Mesenteric fat pad (tissue), 1 donor: ENCODE measurements around the gene NEURL1B. TPM values are rescaled to one million over a fixed set of nuclear protein-coding genes. Genes with fewer than 3 reads are reported as not detected.
A peak's percentile ranks its signal among the peaks of the same experiment; 100 is the strongest.
"Not testable (repeated sequence)": the region's sequence is repeated elsewhere in the genome, so short reads cannot be mapped to it uniquely, and the experiment has no call there.

ENCODE experiments used
- DNase-seq: peaks from one replicate; pipeline ENCODE4 v3.0.0-alpha.2; 2020; ENCODE audit warnings: low spot score
- total RNA-seq: library from RNA; stranded (reverse); fragmentation: NEBNext Ultra II Directional; extraction: Animal tissue kit (Norgen Biotek cat#: 25700); gene quantifications from one replicate; pipeline ENCODE4 v1.2.1, GENCODE V29; 2021
- donor health status: DM: yes; HTN: yes; CAD: no.

Gene NEURL1B
- total RNA-seq, 1 donor from 2014 or later, result 35.8 TPM

DNA sequence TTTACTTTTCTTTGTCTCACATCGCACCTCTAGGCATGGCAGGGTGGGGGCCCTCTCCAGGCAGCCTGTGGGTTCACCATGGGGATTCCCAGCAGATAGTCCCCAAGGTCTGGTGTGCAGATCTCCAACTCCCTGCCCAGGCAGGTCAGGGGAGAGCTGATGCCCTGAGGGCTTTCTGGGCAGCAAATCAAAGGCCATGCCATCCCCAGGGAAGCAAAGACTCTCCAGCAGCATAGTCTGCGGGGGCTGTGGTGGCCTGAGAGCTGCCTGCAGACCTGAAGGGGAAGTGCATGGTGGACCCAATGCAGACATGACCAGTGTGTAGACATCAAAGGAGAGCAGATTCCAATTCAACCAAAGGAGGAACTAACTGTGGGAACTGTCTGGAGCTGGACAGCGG is 7.7 kb downstream of the NEURL1B start:
- DNase-seq, result no peak

DNA sequence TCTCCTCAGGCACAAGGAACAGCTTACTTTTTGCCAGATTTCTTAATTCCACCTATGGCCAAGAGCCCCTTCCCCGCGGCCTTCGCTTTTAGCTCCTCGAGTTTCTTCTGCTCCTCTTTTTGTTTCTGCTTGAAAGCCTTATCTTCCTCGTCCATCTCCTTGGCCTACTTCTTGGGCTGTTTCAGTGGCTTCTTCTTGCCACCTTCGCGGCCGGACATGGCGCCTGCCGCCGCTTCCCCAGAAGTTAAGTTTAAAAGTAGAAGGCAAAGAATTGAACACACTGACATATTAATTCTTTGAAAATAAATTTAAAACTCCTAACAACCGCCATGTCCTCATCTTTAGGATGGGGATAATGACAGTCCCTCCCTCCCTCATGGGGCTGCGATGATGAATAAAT is 15.4 kb downstream of the NEURL1B start:
- DNase-seq, result not testable (repeated sequence)

DNA sequence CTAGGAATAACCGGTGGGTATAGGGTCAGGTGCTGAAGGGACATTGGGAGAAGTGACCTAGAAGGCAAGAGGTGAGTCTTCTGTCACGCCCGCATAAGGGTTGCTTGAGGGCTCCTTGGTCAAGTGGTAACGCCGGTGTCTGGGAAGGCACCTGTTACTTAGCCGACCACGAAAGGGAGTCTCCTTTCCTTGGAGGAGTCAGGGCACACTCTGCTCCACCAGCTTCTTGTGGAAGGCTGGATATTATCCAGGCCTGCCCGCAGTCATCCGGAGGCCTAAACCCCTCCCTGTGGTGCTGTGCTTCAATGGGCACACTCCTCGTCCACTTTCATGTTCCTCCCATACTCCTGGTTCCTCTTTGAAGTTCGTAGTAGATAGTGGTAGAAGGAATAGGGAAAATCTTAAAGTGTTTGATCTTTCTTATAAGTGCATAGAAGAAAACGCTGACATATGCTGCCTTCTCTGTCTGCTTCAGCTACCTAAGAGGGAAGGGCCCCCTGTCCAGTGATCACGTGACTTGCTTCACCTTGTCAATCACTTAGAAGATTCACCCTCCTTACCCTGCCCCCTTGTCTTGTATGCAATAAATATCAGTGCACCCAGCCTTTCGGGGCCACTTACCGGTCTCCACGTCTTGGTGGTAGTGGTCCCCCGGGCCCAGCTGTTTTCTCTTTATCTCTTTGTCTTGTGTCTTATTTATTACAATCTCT is 16.6 kb downstream of the NEURL1B start:
- not testable (repeated sequence) for DNase-seq

DNA sequence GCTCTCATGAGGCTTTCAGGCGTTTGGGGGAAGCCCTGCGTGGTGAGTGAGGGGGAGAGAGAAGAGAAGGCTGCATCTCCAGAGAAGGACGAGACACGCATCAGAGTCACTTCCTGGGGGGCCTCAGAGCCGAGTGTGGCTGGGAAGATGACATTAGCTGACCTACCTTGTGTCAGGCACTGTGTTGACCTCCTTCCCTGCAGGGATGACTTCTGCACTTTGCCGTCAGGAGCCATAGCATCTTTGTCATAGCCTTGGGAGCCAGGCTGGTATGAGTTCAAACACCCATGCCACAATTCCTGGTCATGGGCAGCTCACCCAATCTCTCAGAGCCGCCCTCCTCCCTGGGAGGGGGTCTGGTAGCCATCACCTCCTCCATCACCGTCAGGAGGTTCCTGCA is 17.3 kb downstream of the NEURL1B start:
- no peak for DNase-seq

DNA sequence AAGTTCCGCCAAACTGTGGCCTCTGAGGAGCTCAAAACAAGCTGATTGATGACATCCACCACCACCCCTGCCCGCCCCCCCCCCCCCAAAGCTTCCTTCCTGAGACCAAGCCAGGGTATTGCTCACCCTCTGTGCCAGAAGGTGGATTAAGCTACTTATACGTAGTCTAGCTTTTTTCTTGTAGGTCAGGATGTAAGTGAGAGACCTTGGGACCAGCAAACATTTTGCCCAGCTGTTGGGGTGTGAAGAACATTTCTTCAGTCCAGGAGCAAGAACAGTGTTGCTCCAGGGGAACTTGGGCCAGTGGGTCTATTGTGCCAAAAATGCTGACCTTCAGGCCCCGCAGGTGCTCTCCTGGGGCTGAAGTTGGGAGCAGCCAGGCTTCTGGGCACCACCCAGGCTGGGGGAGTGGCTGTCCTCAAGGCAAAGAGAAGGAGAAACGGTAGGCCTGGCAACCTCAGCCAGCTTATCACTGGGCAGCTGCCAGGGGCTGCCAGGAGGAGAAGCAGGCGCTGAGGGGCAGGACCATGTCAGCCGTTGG is 18.0 kb downstream of the NEURL1B start:
- DNase-seq, result no peak

DNA sequence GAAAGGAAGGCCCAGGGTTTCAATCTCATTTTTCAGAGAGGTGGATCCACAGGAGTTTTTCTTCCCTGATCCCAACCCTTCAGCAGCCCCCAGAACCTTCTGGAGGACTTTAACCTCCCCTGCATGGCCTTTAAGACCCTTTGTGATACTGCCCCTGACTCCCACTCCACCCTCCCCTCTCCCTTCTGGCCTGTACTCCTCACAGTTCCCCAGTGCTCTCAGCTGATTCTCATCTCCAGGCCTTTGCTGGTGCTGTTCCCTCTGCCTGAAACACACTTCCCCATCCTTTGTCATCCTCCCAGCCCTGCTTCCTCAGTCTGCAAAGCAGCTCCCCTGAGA is 18.5 kb downstream of the NEURL1B start:
- DNase-seq, result no peak

DNA sequence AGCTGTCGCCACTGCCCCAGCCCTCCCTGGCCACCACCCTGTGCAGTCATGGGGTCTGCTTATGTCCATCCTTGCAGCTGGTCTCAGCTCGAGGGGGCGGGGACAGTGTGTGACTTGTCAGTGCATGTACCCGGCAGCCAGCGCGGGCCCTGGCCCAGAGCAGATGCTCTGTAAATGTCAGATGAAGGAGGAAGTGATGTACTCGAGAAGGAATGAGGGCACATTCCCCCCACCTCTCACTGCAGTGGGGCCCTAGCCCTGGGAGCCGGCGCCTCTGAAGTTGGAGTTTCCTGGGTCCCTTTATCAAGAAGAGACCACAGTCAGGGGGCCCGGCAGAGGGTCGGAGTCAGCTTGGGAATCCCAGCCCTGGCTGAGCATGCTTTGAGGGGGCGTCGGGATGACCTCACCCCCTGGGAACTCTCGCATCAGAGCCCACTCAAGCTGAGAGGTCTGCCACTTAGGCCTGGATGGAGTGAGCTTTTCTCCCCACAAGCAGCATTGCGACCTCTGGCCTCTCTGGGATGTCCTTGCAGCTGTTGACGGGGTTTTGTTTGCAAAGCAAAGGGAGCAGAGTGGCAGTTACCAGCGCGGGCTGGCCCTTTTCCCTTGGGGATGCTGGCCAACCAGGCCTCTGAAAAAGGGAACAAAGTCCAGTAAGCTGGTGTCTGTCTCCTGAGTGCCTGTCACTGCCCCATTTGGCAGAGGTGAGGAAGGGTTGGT is 19.0 kb downstream of the NEURL1B start:
- peak; percentile 92 for DNase-seq

DNA sequence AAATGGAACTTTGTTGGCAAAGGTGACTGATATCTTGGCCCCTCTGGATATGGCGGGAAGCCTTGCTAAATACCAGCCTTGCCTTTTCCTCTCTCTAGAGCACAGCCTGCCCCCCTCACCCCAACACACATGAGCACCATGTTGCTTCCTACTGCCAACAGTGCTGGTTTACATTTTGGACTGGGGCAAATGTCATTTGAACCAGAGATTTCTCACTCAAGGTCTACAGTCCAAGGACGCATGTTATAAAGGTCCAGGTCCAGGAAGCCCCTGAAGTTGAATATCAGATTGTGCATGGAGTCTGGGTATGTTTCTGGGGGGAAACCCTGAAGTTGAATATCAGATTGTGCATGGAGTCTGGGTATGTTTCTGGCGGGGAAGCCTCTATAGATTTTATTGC is 19.9 kb downstream of the NEURL1B start:
- no peak for DNase-seq

DNA sequence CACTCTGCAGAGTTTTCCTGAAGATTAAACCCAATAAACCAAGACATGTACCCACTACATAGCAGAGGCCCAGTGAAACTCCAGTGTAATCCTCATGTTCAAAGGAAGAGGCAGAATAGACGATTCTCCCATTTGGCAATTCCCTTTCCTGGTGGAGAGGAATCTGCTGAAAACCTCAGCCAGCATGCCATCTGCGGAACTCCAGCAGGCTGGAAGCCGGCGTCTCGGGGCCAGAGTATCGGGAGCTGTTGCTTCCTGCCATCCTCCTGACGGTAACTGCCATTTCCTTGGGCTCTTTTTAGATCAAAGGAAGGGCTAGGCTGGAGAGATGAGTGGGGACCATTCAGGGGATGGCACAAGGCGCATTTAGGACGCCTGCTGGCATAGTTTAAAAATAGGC is 20.5 kb downstream of the NEURL1B start:
- no peak for DNase-seq

DNA sequence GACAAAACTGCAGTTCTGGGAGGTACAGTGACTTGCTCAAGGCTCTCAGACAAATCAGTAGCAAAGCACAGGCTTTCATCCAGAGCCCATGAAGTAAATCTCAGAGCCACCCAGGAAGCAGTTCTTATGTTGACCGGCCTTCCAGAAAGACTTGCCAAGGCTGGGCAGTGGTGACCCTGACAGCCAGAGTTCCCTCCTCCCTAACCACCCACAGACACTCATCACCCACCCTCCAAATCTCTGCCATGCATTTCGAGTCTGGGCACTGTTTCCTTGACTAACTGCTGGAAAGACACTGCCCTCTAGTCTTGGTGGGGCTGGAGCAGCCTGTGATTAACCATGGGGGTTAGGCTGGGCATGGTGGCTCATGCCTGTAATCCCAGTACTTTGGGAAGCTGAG is 21.5 kb downstream of the NEURL1B start:
- DNase-seq, result no peak

DNA sequence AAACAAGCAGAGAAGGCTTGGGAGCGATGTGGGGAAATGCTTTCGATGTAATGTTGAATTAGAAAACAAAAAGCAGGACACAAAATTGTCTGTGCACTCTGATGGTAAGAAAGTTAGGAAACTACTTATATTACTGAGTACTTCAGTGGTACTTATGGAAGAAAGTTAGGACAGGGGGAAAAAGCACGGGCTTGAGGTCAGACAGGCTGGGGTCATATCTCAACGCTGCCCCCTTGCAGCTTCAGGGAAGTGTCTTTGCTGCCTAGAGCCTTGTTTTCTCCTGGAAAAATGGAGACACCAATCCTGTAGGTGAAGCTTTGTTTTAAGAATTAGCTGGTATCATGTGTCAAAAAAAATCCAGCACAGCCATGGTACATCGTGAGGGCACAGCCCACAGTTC is 23.0 kb downstream of the NEURL1B start:
- DNase-seq, result no peak

DNA sequence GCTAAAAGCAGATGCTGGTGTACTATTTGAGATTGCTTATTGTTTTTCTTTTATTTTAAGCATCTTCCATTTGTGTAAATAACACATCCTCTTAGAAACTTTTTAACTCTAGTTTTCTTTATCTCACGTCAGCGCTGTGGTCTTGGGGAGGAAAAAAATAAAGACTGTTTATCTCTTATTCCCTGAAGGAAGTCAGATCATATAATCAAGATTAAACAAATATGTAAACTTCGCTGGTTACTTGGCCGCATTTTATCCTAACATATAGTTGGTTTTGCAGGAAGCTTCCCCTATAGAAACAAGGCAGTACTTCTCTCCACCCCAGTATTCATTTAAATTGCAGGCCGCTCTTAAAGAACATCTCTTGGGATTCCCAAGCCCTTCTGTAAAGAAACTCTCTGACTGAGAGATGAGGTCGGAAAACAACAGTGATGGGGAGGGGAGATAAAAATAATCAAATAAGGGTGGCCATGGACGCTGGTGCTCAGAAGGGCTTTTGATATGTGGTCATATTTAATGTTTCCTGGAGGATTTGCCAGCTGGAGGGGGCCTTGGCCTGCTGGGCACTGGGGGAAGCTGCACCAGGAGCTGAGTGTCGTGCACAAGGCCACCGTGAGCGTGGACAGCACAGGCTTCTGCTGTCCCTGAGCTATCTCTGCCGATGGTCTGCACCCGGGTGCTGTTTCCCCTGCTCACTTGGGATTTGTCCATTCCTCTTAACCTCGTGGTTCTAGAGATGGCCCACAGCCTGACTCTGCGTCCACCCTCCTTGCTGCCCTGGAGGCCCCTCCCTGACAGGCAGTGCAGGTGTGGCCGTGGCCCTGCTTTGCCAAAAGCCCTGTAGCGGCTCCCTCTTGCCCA is 23.8 kb downstream of the NEURL1B start:
- DNase-seq, result no peak

DNA sequence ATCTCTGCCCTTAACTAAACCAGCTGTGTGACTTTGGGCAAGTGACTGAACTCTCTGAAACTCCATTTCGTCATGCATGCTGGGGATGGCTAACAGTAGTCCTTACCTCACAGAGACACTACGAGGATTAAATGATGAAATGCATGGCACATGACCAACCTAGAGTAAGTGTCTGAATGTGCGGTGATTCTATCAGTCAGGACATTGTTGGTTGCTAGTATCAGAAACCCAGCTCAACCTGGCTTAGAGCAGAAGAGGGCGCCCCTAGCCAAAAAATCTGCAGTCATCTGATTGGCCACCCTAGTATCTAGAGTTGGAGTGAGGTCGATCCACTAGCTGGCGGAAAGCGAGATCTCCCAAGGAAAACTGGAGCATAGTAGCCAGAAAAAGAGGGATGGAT is 25.2 kb downstream of the NEURL1B start:
- no peak for DNase-seq

DNA sequence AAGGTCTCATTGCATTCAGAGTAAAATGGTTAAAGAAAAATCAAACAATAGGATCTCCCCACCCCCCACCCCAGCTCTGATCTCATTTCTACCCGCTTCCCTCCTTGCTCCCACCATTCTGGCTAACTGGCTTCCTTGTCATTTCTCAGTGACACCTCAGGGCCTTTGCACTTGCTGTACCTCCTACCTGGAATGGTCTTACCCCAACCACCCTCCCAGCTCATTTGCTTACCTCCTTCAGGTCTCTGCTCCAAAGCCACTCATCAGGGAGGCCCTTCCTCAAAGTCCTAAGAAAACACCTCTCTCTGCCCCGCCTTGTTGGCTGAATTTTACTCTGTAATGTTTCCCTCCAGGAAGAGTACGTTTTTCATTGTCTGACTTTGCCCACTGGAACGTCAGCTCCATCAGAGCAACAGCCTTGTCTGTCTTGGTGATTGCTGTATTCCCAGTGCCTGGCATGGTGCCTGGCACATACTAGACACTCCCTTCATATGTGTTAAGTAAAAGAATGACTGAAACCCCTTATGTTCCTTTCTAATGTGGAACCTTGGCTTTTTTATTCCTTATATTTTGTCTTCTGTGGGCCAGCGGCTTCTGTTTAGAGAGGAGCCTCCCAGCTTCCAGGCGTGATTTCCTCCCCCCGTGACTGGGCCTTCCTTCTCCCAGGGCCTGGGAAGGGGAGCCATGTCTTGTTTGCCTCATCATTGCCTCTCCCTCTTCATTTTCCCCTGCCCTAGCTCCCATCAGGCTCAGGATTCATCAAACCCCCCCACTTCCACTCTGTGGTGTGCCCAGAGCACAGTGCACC is 26.9 kb downstream of the NEURL1B start:
- no peak for DNase-seq

DNA sequence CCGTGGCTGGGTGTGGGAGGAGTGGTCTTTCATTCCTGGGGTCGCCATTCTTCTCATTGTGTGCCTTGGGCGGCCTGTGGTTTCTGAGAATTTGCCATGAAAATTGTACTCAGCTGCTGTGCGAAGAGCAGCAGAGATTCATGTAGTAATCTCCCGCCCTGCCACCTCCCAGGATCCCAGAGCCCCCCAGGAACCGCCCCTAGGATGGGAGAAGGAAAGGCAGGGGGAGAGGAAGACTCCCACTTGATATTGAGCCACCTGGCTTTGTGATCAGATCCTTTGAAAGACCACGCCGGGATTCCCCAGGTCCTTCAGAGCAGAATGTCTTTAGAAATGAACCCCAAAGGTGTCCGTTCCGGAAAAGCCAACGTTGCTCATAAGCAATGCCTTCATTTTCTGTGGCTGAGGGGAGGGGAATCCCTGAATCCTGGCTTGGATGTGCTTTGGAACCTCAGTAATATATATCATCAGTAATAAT is 27.6 kb downstream of the NEURL1B start:
- no peak for DNase-seq

DNA sequence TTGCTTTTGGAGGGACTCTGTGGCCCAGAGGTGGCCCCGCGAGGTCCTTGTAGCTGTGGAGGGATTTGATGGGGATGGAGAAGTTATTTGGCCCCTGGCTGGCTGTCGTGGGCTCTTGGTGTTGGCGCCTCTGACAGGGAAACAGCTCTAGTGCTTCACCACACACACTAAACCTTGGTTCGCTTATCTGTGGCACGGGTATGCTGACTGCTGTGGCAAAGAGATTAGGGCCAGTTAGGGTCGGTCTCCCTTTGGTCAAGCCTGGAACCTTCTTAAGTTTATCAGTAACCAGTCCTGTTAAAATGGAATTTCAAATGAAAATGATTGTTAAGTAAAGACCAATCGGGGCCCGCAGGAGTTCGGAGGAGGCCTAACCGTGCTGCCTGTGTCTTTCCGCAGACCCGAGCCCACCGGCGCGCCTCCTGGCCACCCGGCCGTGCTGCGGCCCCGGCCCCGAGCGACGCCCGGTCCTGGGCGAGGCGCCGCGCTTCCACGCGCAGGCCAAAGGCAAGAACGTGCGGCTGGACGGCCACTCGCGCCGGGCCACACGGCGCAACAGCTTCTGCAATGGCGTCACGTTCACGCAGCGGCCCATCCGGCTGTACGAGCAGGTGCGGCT is 28.4 kb downstream of the NEURL1B start:
- DNase-seq, result no peak

DNA sequence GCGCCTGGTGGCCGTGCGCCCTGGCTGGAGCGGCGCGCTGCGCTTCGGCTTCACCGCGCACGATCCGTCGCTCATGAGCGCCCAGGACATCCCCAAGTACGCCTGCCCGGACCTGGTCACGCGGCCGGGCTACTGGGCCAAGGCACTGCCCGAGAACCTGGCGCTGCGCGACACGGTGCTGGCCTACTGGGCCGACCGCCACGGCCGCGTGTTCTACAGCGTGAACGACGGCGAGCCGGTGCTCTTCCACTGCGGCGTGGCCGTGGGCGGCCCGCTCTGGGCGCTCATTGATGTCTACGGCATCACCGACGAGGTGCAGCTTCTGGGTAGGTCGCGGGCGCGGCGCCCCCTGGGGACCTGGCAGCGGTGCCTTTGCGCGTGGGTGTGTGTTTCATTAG is 28.9 kb downstream of the NEURL1B start:
- no peak for DNase-seq

DNA sequence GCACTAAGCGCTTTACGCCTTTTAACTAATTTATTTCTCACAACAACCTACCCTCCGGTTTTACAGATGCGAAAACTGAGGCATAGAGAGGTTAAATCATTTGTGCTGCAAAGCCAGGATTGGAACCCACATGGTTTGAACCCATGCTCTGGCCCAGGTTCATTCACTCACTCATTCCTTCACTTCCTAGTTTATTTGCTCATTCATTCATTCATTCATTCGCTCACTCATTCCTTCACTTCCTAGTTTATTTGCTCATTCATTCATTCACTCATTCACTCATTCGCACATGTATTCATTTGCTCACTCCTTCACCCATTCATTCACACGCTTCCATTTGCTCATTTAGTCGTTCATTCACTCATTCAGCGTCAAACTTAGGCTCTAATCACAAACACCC is 29.4 kb downstream of the NEURL1B start:
- no peak for DNase-seq

DNA sequence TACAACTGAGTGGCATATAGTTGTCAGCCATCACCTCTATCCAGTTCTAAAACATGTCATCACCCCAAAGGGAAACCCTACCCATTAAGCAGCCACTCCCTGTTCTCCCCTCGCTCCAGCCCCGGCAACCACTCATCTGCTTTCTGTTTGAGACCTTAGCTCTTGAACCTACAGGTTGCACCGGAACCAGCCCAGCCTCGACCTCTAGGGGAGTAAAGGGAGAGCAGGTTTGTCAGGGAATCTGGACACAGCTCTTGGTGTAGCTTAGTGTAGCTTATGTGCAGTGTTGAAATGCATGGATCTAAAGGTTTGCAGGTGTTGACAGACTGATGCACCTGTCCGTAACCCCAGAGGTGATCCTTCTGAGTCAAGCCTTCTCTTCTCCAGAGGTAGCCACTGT is 30.0 kb downstream of the NEURL1B start:
- no peak for DNase-seq

DNA sequence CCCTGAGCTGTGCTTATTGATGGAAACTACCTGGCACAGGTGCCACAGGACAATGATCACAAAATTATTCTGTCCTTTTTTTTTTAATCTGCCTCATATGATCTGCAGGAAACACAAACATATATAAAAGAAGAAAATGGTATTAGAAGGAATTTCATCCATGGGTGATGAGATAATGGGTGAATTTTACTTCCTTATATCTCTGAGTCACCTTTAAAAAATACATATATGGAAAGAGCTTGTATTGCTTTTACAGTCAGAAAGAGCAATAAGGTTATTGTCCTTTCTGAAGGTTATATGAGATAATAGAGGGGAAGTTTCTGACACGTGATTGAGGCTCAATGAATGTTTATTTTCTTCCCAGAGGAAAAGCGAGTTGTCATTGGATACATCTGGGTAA is 31.6 kb downstream of the NEURL1B start:
- DNase-seq, result no peak

DNA sequence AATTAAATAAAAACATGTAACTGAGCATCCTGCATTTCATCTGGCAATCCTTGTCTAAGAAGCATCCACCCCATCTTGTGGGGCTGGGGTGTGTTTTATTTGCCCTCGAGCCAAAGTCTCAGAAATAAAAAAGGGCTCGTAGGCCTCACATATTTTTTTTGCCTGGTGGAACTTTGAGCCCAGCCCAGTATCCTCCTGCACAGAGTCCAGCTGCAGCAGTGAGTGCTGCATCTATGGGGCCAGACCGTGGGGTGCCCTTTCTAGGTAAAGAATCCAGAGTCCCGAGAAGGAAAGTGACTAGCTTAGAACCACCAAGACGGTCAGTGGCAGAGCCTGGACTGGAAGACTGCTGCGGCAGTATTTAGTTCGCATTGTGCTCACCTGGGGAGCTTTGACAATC is 33.1 kb downstream of the NEURL1B start:
- DNase-seq, result no peak
